ENCODE results near the gene SHKBP1.
"Not testable (repeated sequence)": the region's sequence is repeated elsewhere in the genome, so short reads cannot be mapped to it uniquely, and the experiment has no call there.

Gene SHKBP1

DNA sequence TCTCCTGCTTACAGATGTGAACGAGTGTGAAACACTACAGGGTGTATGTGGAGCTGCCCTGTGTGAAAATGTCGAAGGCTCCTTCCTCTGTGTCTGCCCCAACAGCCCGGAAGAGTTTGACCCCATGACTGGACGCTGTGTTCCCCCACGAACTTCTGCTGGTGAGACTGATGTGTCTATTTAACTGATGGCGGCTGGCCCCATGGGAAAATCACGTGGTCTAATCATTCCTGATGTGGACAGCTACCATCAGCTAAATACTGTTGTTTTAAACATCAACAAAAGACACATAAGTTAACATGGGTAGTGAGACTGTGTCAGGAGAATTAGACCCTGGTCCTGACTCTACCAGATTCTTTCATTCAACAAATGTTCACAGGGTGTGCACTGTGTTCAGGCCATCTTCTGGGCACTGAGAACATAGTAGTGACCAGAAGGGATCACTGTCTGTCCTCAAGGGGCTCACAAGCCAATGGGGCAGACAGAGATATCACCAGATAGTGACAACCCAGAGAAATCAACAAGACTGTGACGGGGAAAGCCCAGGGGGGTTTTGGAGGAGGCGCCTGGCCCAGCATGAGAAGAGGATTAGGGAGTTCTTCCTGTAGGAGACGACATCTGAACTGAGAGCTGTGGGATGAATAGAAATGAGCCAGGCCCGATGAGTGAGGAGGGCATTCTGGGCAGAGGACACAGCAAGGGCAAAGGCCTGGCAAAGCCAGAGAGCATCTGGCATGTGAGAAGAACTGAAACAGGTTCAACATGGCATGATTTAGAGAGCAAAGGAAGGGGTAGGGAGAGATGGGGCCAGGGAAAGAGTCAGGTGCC lies 42.9 kb downstream of the SHKBP1 start:
- DNase-seq: no peak

DNA sequence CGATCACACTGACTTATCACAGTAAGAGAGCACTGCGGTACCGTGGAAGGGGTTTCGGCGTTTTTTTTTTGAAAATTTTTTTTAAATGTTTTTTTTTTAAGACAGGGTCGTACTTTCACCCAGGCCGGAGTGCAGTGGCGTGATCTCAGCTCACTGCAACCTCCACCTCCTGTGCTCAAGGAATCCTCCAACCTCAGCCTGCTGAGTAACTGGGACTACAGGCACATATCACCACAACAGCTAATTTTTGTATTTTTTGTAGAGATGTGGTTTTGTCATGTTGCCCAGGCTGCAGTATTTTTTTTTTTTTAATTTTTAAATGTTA lies 43.5 kb downstream of the SHKBP1 start:
- no peak for DNase-seq

DNA sequence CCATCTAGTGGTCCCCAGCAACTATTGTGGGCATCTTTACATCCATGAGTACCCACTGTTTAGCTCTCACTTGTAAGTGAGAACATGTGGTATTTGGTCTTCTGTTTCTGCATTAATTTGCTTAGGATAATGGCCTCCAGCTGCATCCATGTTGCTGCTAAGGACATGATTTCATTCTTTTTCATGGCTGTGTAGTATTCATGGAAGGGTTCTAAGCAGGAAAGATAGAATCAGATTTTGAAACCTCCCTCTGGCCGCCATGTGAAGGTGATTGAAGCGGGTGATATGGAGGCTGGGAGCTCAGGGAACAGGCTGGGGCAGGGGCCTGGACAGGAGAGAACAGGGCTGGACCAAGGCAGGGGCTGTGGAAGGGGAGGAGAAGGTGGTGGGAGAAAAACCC lies 44.6 kb downstream of the SHKBP1 start:
- DNase-seq: no peak

DNA sequence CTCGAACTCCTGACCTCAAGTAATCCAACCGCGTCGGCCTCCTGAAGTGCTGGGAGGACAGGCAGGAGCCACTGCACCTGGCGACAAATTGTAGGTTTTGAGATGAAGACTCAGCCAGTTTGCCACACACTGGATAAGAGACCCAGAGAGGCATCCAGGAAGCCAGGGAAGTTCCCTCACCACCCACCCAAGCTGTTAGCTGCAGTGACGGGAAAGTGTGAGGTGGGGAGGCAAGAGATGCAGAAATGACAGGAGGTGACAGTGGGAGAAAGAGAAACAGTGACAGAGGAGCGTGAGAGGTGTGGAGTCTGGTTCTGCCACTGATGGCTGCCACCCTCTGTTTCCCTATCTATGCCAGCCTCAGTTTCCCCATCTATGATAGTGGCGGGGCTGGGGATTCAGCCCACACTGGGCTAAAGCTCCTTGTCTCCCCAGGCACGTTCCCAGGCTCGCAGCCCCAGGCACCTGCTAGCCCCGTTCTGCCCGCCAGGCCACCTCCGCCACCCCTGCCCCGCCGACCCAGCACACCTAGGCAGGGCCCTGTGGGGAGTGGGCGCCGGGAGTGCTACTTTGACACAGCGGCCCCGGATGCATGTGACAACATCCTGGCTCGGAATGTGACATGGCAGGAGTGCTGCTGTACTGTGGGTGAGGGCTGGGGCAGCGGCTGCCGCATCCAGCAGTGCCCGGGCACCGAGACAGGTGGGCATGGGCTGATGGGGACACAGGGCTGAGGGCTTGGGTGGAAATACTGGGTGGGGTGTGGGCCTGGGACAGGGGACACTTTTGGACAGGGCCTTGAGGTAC lies 45.5 kb downstream of the SHKBP1 start:
- DNase-seq: no peak

DNA sequence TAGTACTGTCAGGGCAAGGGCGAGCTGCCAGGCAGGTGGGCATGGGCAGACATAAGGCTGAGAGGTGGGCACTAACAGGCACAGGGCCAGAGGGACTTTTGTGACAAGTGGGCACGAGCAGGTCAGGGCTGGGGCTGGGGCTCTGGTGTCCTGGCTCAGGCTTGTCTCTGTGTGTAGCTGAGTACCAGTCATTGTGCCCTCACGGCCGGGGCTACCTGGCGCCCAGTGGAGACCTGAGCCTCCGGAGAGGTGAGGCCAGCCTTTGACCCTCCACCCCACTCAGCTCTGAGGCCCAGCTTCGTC lies 46.1 kb downstream of the SHKBP1 start:
- DNase-seq: no peak

DNA sequence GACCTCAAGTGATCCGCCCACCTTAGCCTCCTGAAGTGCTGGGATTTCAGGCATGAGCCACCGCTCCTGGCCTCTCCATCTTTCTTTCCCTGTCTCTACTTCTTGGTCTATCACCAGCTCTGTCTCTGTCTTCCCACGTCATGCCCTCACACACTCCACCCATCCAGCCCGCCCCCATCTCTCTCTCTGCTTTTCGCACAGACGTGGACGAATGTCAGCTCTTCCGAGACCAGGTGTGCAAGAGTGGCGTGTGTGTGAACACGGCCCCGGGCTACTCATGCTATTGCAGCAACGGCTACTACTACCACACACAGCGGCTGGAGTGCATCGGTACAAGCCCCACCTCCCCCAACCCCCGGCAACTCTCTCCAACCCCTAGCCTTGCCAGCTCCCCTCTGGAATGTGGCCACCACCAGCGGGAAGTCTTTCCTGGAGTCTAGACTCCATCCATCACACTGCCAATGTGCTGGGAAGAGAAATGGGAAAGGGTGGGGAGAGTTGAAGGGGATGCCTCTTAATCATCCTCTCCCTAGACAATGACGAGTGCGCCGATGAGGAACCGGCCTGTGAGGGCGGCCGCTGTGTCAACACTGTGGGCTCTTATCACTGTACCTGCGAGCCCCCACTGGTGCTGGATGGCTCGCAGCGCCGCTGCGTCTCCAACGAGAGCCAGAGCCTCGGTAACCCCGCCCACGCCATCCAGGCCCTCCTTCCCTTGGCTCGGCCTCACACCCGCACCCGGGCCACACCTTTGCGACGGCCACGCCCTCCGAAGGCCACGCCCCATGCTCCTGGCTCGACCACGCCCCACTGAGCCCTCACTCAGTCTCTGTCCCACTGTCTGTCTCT lies 47.0 kb downstream of the SHKBP1 start:
- no peak for DNase-seq

DNA sequence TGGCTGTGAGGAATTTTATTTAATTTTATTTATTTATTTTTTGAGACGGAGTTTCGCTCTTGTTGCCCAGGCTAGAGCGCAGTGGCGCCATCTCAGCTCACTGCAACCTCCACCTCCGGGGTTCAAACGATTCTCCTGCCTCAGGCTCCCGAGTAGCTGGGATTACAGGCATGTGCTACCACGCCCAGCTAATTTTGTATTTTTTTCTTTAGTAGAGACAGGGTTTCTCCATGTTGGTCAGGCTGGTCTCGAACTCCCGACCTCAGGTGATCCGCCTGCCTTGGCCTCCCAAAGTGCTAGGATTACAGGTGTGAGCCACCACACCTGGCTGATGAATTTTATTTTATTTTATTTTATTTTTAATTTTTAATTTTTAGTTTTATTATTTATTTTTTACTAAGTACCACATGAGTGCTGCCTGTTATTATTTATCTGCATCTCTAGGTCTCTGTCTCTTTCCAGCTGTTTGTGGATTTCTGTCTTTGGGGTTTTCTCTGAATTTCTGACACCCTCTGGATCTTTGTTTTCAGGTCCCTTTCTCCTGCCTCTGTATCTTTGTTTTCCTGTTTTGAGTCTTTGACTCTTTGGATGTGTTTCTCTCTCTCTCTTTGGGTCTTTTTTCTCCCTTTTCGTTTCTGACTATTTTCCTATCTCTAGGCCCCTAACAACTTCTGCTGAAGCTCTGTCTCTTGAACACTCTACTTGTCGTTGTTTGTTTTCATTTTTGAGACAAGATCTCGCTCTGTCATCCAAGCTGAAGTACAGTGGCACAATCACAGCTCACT lies 47.9 kb downstream of the SHKBP1 start:
- DNase-seq: not testable (repeated sequence)

DNA sequence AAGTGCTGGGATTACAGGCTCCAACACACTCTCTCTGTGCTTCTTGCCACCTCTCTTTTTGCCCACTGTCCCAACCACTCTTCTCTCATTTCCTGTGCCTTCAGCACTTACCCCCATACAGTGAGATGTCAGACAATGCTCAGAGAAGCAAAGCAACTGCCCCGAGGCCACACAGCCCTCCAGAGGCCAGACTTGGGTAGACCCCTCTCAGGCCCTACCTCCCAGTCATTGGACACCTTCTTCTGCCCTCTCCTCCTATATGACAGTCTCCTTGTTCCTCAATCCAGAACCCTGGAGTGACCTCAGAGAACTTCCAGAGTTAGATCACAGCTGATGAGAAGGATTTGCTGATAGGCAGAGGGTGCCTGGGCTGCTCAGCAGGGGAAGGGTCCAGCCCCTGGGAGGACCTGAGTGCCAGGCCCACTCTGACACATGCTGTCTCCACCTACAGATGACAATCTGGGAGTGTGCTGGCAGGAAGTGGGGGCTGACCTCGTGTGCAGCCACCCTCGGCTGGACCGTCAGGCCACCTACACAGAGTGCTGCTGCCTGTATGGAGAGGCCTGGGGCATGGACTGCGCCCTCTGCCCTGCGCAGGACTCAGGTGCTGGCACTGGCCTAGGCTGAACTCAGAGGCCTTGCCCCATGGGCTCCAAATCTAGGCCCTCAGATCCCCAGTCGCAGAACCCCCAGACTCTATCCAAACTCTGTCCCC lies 48.9 kb downstream of the SHKBP1 start:
- no peak for DNase-seq

DNA sequence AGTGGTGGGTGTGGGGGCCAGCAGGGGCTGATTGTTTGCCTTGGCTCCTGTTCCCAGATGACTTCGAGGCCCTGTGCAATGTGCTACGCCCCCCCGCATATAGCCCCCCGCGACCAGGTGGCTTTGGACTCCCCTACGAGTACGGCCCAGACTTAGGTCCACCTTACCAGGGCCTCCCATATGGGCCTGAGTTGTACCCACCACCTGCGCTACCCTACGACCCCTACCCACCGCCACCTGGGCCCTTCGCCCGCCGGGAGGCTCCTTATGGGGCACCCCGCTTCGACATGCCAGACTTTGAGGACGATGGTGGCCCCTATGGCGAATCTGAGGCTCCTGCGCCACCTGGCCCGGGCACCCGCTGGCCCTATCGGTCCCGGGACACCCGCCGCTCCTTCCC lies 50.2 kb downstream of the SHKBP1 start:
- DNase-seq: no peak

DNA sequence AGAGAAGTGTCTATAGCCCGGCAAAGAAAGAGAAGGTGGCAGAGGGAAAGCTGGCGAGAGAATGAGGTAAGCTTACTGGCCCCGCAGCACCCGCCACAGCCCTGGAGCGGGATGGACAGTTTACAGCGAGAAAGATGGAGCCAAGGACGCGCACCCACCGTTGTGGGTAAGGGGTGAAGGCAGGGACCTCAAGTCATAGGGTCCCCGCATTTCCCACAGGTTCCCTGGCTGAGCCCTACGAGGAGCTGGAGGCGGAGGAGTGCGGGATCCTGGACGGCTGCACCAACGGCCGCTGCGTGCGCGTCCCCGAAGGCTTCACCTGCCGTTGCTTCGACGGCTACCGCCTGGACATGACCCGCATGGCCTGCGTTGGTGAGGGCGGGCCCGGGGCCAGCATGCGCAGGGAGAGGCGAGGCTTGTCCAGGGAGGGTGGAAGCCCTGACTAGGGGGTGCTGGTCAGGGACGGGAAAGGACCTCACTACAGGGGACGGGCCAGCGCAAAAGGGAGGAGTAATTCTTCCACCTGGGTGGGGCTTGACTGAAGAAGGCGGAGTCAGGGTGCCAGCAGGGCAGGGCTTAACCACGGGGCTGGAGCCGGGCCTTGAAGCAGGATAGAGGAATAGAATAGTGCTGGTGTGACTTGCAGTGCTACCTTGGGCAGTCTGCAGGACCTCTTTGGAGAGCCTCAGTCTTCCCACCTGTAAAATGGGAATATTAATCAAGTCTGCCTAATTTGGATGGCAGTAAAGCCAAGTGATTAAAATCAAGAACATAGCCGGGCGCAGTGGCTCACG lies 51.0 kb downstream of the SHKBP1 start:
- DNase-seq: no peak

DNA sequence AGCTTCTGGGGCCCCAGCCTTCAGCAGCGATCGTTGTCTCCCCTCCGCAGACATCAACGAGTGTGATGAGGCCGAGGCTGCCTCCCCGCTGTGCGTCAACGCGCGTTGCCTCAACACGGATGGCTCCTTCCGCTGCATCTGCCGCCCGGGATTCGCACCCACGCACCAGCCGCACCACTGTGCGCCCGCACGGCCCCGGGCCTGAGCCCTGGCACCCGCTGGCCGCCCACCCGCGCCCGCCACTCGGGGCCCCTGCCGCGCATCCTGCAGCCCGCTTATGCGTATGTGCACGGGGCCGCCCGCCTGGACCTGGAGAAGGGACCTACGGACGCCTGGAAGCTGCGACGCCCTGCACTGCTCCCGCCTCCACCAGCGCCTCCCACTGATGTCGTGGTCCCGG lies 52.7 kb downstream of the SHKBP1 start:
- no peak for DNase-seq

DNA sequence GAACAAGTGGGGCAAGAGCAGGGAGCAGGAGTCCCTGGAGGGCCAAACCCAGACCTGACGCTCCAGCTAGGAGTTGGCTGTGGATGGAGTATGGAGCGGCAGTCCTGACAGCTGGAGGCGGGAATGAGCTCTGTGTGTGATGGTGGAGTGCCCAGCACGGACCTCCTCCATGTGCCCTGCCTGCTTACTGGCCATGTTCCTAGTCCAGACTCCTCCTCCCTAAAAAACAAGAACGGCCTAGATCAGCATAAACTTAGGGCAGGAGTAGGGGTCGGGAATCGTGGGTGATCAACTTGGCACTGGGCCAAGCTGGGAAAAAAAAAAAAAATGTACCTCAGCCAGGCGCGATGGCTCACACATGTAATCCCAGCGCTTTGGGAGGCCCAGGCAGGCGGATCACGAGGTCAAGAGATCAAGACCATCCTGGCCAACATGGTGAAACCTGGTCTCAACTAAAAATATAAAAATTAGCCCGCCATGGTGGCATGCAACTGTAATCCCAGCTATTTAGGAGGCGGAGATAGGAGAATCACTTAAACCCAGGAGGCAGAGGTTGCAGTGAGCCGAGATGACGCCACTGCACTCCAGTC lies 54.0 kb downstream of the SHKBP1 start:
- no peak for DNase-seq

DNA sequence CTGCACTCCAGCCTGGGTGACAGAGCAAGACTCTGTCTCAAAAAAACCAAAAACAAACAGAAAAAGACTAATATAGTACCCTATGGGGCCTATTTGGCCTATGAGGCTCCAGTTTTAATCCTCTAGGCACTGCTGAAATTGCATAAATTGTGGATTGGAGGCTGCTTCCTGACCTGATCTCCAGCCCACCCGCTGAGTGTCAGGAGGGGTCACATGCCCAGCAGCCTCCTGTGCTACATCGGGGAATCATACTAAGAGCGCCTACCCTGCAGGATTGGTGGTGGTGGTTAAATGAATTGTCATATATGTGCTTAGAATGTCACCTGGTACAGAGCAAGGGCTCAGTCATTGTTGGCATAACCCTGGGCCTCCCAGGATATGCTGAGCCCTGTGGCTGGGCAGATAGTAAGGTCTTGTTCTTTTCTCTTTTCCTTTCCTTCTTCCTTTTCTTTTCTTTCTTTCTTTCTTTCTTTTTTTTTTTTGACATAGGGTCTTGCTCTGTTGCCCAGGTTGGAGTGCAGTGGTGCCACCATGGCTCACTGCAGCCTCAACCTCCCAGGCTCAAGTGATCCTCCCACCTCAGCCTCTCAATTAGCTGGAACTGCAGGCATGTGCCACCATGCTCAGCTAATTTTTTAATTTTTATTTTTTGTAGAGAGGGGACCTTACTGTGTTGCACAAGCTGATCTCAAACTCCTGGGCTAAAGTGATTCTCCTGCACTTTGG lies 55.8 kb downstream of the SHKBP1 start:
- DNase-seq: no peak

DNA sequence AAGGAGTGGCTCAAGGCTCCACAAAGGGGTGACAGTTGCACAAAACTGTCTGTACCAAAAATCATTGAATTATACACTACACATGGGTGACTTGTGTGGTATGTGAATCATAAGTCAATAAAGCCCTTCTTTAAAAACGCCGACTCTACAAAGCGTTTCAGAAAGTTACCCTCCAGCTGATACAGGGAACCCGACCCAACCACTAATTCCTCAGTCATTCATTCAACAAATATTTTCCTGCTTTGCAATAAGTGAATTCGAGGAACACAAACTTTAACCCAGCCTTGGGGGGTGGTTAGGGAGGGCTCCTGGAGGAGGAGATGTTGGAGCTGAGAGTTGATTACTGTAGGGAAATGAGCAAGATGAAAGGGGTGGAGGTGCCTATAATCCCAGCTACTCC lies 56.5 kb downstream of the SHKBP1 start:
- DNase-seq: no peak

DNA sequence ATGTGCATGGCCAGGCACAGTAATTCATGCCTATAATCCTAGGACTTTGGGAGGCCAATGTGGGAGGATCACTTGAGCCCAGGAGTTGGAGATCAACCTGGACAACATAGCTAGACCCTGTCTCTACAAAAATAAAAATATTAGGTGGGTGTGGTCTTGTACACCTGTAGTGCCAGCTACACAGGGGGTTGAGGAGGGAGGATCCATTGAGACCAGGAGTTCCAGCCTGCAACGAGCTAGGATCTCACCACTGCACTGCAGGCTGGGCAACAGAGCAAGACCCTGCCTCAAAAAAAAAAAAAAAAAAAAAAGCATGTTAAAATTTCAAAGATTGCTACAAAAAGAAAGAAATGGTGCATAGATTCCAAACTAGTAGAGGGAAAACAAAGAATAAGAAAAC lies 61.7 kb downstream of the SHKBP1 start:
- no peak for DNase-seq

DNA sequence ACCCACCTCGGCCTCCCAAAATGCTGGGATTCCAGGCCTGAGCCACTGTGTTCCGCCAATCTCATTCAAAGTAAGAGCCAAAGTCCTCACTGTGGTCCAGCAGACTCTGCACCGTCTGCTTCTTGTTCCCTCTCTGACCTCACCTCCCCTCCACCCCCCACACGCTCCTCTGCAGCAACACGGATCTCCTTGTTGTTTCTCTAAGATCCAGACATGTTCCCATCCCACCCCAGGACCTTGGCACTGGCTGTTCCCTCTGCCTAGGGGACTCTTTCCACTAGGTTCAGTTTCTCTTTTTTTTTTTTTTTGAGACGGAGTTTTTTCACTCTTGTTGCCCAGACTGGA lies 62.9 kb downstream of the SHKBP1 start:
- no peak for DNase-seq

DNA sequence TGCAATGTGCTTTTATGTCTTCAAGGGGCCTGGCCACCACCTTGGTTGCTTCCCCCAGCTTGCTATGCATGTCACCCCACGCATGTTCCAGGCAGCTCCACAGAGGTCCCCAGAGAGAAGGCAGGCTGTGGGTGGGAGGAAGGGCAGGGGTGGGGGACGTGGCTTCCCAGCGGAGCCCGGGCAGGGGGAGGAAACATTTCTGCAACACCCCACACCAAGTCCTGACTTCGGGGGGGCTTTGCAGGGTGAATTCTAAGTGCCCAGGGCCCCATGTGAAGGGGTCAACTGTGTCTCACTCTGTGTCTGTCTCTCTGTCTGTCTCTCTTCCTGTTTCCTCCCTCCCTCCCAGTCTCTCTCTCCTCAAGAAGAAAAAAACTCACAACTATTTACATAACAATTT lies 64.1 kb downstream of the SHKBP1 start:
- DNase-seq: no peak
